Measurements from ENCODE around the gene HUNK. TPM values are rescaled to one million over a fixed set of nuclear protein-coding genes. Genes with fewer than 3 reads are reported as not detected.

Gene HUNK
- polyA plus RNA-seq, 12 donors: 5.1 to 23.8 (median 7.6) TPM; not detected in 1

DNA sequence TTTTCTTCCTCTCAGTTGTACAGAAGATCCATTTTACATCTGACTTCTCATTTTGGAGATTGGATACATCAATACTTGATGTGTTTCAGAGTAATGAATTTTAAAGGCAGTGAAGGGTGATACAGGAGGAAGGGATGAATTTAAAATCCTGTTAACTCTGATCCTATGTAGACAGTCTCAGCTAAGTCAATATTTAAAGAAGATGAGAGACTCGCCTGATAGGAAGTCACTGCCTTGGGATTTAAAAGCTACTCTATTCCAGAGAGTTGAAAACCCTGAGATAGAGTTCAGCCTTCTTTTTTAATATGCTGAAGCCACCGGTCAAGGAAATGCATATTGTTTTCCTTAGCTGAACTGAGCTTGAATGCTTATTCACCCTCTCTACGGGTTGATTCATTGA lies 42.7 kb downstream of the HUNK start:
- DNase-seq: no peak

DNA sequence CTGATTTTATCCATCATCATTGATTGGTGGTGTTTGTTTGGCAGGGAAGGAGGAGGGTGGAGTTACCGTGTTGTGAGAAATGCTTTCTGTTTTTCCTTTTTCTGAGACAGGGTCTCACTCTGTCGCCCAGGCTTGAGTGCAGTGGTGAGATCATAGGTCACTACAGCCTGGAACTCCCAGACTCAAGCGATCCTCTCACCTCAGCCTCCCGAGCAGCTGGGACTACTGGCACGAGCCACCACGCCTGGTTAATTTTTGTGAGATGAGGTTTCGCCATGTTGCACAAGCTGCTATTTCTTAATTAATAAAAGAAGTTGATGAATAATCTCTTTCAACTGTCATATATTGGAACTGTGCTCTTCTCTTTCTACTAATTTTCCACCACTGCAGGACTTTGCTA lies 44.3 kb downstream of the HUNK start:
- no peak for DNase-seq

DNA sequence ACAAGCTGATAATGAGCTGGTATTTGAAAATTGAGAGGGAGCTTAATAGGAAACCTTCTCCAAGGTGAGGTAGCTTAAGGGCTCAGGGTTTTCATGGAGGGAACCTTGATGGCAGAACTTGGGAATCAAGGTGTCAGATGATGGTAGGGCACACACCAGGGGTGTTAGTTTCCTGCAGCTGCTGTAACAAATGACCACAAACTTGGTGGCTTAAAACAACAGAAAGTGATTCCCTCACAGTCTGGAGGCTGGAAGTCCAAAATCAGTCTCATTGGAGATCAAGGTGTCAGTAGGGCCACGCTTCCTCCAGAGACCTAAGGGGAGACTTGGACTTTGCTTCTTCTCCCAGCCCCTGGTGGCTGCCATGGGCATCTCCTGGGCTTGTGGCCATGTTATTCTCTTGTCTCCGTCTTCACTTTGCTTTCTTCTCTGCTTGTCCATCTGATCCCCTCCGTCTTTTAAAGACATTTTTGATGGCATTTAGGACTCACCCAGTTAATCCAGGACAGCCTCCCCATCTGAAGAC lies 45.5 kb downstream of the HUNK start:
- no peak for DNase-seq

DNA sequence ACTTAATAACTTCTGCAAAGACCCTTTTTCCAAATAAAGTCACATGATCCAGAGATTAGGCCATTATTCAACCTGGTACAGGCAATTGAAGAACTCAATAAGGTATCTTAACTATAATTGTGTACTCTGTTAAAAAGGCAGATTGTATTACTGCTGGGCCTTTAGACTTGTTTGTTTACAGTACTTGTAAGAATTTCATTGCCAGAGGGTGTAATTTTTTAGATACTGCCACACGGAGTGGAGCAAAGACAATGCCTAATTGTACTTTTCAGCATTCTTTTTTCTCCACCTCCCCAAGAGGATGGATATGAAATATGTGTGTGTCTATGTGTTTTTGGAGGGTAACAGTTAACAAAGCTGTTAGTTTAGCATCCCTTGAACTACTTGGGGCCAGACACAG lies 47.5 kb downstream of the HUNK start:
- DNase-seq: no peak

DNA sequence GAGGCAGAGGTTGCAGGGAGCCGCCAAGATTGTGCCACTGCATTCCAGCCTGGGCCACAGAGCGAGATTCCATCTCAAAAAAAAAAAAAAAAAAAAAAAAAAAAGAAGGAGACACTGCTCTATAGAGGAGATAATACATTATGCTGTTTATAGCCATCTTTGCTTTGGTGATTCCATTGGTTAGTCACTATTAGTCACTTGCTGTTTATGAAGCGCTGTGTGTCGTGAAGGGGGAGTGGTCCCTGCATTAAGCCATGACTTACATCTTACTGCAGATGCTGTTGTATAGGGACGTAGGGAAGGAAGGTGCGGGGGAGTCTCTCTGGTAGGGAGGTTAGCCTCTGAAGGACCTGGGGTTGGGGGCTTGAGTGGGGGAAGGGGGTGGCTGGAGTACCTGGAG lies 48.3 kb downstream of the HUNK start:
- DNase-seq: no peak

DNA sequence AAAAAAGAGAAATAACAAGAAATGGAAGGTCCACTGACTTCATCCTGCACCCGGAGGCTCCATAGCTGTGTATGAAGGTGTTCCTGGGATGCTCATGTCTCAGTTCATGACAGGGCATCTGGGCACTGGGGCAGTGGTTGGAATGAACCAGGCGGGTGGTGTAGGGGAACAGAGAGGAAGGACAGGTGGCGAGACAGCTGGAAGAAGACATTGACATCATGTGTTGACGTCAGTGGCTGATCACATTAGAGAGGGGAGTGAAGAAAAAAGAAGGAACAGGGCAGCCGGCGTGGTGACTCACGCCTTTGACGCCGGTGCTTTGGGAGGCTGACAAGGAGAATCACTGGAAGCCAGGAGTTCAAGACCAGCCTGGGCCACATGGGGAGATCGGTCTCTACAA lies 50.1 kb downstream of the HUNK start:
- DNase-seq: no peak

DNA sequence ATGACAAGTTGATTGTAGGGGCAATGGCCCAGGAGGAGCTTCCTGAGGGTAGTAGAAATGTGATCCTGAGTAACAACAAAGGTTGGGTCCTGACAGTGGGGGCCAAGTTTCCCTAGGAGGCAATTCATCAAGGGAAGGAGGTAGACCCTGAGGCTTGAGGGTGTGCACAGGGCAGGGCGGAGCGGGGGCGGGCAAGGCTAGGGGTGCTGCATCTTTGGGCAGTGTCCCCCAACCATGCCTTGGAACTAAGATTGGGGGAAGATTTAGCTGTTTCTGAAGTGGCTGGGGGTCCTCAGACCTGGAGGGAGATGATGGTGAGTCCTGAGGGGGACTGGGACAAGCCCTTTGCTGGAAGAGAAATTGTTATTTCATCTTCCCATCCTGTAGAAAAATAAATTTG lies 50.9 kb downstream of the HUNK start:
- no peak for DNase-seq

DNA sequence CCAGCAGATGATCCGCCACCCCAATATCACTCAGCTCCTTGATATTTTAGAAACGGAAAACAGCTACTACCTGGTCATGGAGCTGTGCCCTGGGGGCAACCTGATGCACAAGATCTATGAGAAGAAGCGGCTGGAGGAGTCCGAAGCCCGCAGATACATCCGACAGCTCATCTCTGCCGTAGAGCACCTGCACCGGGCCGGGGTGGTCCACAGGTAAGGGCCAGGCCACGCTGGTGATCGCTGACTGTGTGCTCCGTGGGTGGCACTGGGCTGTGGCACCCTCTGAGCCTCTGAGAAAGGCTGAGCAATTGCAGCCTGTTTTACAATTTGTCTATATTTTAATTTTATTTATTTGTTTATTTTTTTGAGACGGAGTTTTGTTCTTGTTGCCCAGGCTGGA lies 51.7 kb downstream of the HUNK start:
- no peak for DNase-seq

DNA sequence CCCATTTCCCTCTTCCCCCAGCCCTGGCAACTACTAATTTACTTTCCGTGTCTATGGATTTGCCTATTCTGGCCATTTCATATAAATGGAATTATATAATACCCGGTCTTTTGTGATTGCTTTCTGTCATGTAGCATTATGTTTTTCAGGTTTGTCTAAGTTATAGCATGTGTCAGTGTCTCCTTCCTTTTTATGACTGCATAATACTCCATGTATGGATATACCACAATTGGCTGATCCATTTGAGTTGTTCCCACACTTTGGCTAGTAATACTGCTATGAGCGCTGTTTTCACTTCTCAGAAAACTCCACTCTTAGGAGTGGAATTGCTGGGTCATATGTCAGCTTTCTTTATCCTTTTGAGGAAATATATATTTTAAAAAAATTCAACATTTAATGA lies 53.7 kb downstream of the HUNK start:
- DNase-seq: no peak

DNA sequence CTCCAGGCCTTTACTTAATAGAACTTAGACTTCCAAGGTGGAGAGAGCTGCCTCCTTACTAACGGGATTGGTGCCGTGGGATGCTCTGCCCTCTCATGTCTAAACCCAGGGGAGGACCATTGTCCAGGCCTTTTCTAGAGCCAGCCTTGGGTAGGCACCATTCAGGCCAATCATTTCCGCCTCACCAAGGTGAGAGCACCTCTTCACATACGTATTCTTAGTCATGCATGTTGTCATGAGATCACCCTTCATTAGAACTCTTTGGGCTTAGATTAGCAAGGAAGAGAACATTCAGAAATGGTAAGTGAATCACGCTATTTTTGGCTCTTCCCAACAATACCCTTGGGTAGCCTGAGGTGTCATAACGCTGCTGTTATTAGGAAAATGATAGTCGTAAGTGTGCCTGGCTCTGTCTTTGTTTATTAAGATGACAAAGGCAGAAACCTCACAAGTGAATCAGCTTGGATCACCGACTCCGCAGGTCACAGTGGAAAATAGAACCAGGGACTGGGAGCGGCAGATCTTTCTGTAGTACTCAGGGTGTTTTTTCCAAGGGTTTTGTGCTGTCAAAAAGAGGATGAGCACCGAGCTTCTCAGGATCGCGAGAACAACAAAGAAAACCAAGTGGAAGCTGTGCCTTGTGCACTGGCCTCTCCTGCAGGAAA lies 55.0 kb downstream of the HUNK start:
- DNase-seq: no peak

DNA sequence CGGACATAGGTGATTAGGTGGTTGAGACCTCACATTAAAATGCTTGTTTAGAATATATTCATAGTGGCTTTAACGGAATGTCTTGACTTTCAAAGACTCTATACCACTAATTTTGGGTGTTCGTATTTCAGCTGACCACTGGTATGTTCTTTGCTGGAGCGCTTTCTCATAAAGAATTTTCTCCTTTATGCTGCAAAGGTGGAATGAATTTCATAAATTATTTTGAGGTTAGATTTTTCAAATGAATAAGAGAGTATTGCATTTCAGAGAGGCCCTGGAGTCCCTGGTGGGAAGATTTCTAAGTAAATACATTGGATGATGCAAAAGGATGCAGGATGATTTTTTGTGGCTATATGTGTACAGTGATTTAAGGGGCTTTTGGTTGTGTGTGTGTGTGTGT lies 55.8 kb downstream of the HUNK start:
- no peak for DNase-seq

DNA sequence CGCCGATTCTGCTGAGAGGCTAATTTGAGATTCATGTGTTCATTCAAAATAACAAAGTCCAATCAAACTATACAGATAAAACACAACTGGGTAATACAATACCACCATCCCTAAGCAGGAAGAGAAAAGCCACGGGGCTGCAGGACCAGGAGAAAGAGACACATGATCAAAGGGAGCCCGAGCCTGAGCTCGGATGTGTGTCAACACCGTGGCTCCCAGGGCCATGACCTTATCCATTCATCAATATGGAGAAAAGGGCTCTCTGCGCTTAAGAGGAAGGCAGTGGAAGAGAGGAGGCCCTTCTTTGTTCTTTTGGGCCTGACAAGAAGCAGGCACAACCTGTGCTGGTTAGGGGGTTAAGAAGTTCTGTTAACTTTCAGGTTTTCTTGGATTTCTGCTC lies 56.7 kb downstream of the HUNK start:
- DNase-seq: no peak

DNA sequence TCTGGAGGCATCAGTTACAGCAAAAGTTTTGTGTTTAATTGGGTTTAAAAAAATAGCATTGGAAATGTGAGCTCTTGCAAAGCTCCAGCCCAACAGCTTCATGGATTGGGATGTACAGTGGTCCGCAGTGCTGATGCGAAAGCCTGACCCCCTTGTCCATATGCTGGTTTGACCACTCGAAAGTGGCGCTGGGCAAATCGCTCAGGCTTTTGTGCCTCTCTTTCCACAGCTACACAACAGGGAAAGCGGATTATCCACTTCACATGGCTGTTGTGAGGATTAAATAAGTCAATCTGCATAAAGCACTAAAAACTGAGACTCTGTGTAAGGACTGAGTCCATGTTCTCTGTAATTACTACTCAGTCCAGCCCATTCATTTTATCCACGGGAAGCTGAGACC lies 57.2 kb downstream of the HUNK start:
- DNase-seq: no peak

DNA sequence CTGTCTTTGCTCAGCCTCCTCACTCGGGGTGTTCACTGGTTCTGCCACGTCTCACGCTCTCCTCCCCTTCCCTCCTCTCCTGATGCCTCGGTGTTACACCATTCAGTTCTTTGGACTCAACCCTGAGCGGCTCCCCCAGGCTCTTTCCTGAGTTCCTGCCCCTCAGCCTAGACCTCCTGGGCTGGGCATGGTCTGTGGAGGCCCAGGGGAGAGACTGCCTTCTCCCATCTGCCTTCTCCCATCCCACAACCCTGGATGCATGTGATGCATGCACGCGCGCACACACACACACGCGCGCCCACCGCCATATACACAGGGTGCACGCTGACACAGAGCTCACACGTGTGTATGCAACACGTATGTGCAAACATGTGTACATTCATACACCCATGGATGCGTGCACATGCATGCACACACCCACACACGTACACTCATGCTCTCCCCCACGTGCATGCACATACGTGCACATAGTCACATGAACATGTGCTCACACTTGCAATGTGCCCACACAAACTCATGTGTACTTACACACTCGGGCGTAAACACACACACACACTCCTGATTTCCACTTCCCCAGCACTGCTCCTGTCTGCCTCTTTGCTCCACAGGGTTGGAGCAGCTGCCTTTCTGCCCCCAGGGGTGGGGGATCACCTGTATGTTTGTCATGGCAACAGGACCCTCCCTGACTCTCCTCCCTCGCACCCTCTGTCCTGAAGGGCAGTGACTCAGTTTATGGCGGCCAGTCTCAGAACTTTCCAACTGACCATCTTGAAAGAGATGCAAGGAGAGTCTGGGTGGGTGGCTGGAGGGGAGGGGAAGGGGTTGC lies 59.0 kb downstream of the HUNK start:
- DNase-seq: no peak

DNA sequence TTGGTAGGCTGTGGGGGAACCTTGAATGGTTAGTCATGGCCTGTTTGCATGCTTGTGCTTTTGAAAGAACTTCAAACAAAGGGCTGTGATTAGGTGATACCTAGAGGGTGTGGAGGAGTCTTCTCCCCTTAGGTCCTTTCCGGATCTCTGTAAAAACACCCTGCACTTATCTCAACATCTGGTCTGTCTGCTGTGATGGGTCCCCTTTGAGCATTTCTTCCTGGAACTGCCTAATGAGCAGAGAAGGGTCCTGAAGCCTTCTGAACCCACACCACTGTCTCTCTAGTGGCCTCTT lies 59.6 kb downstream of the HUNK start:
- no peak for DNase-seq

DNA sequence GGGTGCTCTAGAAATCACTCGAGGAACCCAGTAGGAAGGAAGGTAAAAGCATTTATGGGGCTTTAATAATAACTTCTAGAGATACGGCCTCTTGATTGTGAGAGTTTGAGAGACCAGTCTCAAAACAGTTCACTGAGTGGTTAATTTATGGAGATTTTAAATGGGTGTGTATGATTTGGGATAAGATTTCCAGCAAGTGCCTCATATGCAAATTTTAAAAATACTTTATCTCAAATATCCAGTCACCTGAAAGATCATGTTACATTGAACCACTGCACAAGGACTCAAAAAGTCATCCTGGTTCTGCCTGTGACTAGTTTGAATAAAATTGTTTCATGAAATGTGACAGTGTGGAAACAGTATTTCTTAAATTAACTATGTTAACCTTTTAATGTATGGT lies 64.5 kb downstream of the HUNK start:
- DNase-seq: no peak

DNA sequence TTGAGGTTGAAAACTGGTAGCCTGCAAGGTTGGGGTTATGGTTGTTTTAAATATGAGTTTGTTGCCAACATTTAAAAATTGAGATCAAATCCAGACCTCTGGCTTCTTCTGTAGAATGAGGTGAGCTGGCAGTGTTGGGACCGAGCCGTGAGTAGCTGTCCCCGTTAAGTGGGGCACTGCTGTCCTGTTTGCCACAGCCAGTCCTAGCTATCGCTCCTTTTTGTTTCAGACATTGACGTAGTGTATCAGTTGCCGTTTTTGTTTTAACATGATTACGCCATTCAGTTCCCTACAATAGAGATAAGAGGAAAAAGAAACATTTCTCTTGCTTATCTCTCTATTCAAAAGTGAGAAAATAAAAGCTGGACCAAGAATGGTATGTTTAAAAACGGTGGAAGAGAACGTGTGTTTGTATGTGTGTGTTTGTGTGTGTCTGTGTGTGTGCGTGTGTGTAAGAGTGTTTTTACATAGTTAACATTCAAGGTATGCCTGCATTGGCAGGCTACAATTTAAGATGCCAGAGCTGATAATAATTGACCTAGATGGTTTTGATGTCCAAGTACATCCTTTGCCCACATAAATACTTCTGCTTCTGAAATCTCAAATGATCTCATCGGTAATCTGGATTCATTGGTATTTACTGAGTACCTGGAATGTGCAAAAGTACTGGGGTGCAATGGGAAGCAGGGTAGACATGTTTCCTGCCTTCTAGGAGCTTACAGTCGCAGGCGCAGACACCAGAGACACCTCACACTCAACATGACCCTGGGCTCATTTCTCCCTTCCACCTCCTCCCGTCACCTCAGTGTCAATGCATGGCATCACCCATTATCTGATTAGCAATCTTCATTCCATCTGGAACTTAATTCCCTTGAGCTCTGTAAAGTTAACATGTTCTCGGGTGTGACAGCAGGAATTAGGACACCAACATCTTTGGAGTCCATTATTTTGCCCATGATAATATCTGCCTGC lies 65.8 kb downstream of the HUNK start:
- no peak for DNase-seq

DNA sequence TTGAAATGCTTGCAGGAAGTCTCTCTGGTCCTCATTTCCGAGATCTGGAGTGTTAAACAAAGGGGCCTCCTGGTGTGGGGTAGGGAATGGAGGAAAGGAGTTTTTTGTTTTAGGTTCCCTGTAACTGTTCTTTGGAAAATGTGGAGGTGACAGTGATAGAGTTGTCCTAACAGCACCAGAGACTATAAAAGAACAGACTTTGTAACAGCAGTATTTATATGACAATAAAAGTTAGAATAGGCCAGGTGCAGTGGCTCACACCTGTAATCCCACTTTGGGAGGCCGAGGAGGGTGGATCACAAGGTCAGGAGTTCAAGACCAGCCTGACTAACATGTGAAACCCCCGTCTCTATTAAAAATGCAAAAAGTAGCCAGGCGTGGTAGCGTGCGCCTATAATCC lies 68.9 kb downstream of the HUNK start:
- no peak for DNase-seq

DNA sequence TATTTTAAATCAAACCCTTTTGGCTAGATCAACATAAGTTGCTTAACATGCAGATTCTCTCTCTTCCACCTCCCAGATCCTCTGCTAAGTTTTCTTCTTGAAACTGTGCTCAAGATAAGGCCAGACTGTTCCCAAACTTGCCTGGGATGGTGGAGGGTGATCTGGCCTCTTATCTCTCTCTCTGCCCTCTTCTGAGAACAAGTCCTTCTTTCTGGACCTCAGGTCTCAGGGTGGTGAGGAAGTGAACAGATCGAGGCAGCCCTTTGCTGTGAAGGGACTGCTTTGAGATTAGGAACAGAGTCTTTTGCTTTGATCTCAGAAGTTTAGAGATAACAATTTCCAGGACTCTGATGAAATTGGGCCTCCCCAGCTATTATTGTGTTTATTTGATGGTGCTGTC lies 70.7 kb downstream of the HUNK start:
- no peak for DNase-seq

DNA sequence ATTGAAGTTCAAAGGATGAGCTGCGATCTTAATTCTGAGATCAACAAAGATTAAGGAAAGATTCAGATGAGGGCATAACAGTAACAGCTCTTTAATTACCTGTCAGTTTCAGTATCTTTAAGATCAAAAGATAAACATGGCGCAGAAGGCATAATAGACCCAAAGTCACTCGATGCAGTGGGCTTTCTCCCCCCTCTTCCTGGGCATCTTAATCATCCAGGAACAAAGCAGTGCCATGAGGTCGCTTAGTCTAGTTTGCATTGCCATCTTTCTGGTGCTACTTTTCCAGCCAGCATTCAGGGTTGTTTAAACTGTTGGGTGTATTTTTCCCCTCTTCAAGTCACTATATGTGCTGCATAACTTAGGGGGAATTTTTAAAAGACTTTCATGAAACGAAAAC lies 72.3 kb downstream of the HUNK start:
- DNase-seq: no peak

DNA sequence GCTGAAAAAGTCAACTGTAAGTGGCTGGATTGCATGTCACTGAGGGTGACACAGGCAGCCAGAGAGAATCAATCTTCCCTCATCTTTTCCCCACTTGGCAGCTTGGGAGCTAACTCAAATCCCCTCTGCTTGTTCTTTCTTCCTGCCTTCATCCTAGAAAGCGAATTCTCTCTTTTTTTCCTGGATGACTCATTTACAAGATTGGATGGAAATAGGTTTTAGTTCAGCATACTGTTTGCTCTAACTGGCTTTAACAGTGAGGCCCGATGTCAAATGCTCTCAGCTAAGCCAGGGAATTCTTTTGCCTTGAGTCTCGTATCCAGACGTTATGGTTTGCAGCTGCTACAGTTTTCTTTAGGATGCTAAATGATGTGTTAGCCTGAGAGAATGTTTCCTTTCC lies 72.7 kb downstream of the HUNK start:
- DNase-seq: peak; percentile 89

DNA sequence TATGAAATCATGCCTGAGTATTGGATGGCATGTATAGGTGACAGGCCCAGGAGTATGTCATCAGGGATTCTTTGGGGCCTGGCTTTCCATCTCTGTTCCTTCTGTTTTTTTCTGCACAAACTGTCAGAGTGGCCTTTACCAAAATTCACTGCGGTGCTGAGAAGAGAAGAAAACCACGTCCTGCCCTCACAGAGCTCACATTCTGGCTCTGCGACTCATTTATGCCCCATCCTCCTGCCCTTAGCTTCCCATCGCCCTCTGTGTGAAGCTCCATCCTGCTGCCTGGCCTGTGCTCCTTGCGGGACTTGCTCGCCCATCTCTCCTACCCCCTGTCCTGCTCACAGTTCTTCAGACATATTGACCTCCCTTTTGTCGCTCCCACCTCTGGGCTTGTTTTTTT lies 73.4 kb downstream of the HUNK start:
- DNase-seq: no peak

Data from muscle of arm (tissue), 12 donors.